ENCODE measurements around the gene SNAP91.

Gene SNAP91

GRCh38 chr6:83546636-83547035 lies 162.3 kb downstream of the SNAP91 start:
- no peak for DNase-seq (ENCODE audit: low read depth in 2 of 2)

- DNase-seq (ENCODE audit: low read depth in 2 of 2) = no peak
Observed at GRCh38 chr6:83539678-83540077, 169.2 kb downstream of the SNAP91 start.

- no peak for DNase-seq (ENCODE audit: low read depth in 2 of 2)
Observed at GRCh38 chr6:83536647-83537589, 172.0 kb downstream of the SNAP91 start.

- DNase-seq (ENCODE audit: low read depth in 2 of 2) = peak; percentile 27 to 37
Observed at GRCh38 chr6:83536034-83536646, 172.8 kb downstream of the SNAP91 start.

GRCh38 chr6:83518816-83519480 lies 190.0 kb downstream of the SNAP91 start:
- DNase-seq (ENCODE audit: low read depth in 2 of 2) = no peak

GRCh38 chr6:83517500-83517899 lies 191.4 kb downstream of the SNAP91 start:
- no peak for DNase-seq (ENCODE audit: low read depth in 2 of 2)

- DNase-seq (ENCODE audit: low read depth in 2 of 2) = no peak
Observed at GRCh38 chr6:83514866-83515466, 193.9 kb downstream of the SNAP91 start.

- no peak for DNase-seq (ENCODE audit: low read depth in 2 of 2)
Observed at GRCh38 chr6:83514466-83514865, 194.4 kb downstream of the SNAP91 start.

- DNase-seq (ENCODE audit: low read depth in 2 of 2) = no peak
Observed at GRCh38 chr6:83511901-83512681, 196.8 kb downstream of the SNAP91 start, which contains the start of gene PRSS35. TSS of gene PRSS35 (plus strand) at chr6:83512534. CDS start at chr6:83523442, 10,908 bp downstream.

- DNase-seq (ENCODE audit: low read depth in 2 of 2) = no peak
Observed at GRCh38 chr6:83511266-83511665, 197.6 kb downstream of the SNAP91 start.

- no peak for DNase-seq (ENCODE audit: low read depth in 2 of 2)
Observed at GRCh38 chr6:83510791-83511190, 198.1 kb downstream of the SNAP91 start.

GRCh38 chr6:83509441-83509840 lies 199.5 kb downstream of the SNAP91 start:
- DNase-seq (ENCODE audit: low read depth in 2 of 2) = no peak

GRCh38 chr6:83505356-83505755 lies 203.5 kb downstream of the SNAP91 start:
- no peak for DNase-seq (ENCODE audit: low read depth in 2 of 2)
